A549 (cell line): ENCODE results near the gene TMEFF2.

Experiments used
- CHD2 ChIP-seq: fragments of 150-350 bp; IDR thresholded peaks from 2 replicates; pipeline ENCODE4 v1.6.1; 2014; ENCODE audit warnings: low read length; ENCODE audit not compliant: partially characterized antibody
- CTCF ChIP-seq: fragments of >200 bp; sonication (Bioruptor Twin); formaldehyde crosslinking; IDR thresholded peaks from 3 replicates; pipeline ENCODE4 v1.5.1; 2016
- ELK1 ChIP-seq: fragments of 150-350 bp; IDR thresholded peaks from 2 replicates; pipeline ENCODE4 v1.6.1; 2014; ENCODE audit warnings: low read depth, mild to moderate bottlenecking, low read length
- EP300 ChIP-seq, 2 experiments: fragments of >200 bp; sonication (Bioruptor Twin); formaldehyde crosslinking; IDR thresholded peaks; 2 replicates in 1 of 2; 3 replicates in 1 of 2; pipeline ENCODE4 v1.6.1; 2016 to 2017
- HDAC2 ChIP-seq: fragments of 200-600 bp; sonication (generic); IDR thresholded peaks from 2 replicates; pipeline ENCODE4 v1.6.1; 2016
- HOXA7 ChIP-seq: fragments of 250-450 bp; sonication (Bioruptor Pico); IDR thresholded peaks from 2 replicates; pipeline ENCODE4 v1.5.0; 2020; ENCODE audit warnings: mild to moderate bottlenecking, moderate library complexity
- KDM5A ChIP-seq: fragments of 200-600 bp; sonication (generic); IDR thresholded peaks from 2 replicates; pipeline ENCODE4 v1.6.1; 2016; ENCODE audit warnings: antibody characterized with exemption, mild to moderate bottlenecking
- NR3C1 ChIP-seq: fragments of >200 bp; sonication (Bioruptor Twin); formaldehyde crosslinking; IDR thresholded peaks from 3 replicates; pipeline ENCODE4 v1.6.1; 2017
- PHF8 ChIP-seq: fragments of 200-600 bp; sonication (generic); IDR thresholded peaks from 2 replicates; pipeline ENCODE4 v1.6.1; 2016; ENCODE audit warnings: low read depth, mild to moderate bottlenecking, antibody characterized with exemption, moderate library complexity, borderline replicate concordance
- POLR2A ChIP-seq: IDR thresholded peaks from 2 replicates; pipeline ENCODE4 v1.6.1; 2012; ENCODE audit warnings: mild to moderate bottlenecking, low read length
- RAD21 ChIP-seq, 2 experiments: fragments of >200 bp in 1 of 2; sonication (Bioruptor Twin) in 1 of 2; formaldehyde crosslinking in 1 of 2; IDR thresholded peaks in 1 of 2; conservative IDR thresholded peaks in 1 of 2; 2 replicates in 1 of 2; 3 replicates in 1 of 2; pipeline ENCODE4 v1.6.1; 2012 to 2018; ENCODE audit warnings: inconsistent platforms in 1 of 2
- USF2 ChIP-seq: fragments of 450-650 bp; IDR thresholded peaks from 2 replicates; pipeline ENCODE4 v1.6.1; 2014; ENCODE audit warnings: antibody characterized with exemption
- ZC3H11A ChIP-seq: fragments of 450-650 bp; IDR thresholded peaks from 2 replicates; pipeline ENCODE4 v1.6.1; 2014; ENCODE audit warnings: antibody characterized with exemption, mild to moderate bottlenecking

GRCh38 chr2:192165842-192166241 is 28.9 kb downstream of the TMEFF2 start:
- TF ChIP-seq ELK1 (no peak), PHF8 (no peak), CTCF (no peak), POLR2A (no peak), RAD21 (conservative IDR thresholded peaks at IDR 0.05 in 1 of 2, IDR thresholded peaks at IDR 0.05 in 1 of 2) (no peak), HOXA7 (CRISPR knock-in tag) (no peak), ZC3H11A (no peak), HDAC2 (no peak), KDM5A (no peak), NR3C1 (no peak), CHD2 (no peak), USF2 (no peak), EP300 (IDR thresholded peaks at IDR 0.05) (no peak)
